ENCODE results near the gene SETD3. TPM values are rescaled to one million over a fixed set of nuclear protein-coding genes. Genes with fewer than 3 reads are reported as not detected.

Gene SETD3
- total RNA-seq, 1 donor from 2014 or later = 47.7 TPM

GRCh38 chr14:99497894-99498293 lies 17.2 kb upstream of the SETD3 start:
- Mint-ChIP-seq H3K4me1 (no peaks in the 10 kb centered on the region), H3K27ac (no peak overlapping the region), H3K27me3 (ENCODE audit: low read depth) (no peaks in the 10 kb centered on the region), H3K36me3 (peaks cover 30% of the 10 kb centered on the region), H3K9me3 (no peaks in the 10 kb centered on the region), H3K4me3 (no peak overlapping the region)
- no peak for DNase-seq (ENCODE audit: low spot score in 2 of 2, unreplicated experiment in 2 of 2)
- no peak for TF ChIP-seq CTCF (IDR thresholded peaks at IDR 0.05; ENCODE audit: unreplicated experiment)

- no peaks in the 10 kb centered on the region for H3K27me3 Mint-ChIP-seq (ENCODE audit: low read depth)
- no peaks in the 10 kb centered on the region for H3K4me1 Mint-ChIP-seq
- TF ChIP-seq CTCF (IDR thresholded peaks at IDR 0.05; ENCODE audit: unreplicated experiment) = no peak
- H3K9me3 Mint-ChIP-seq = no peaks in the 10 kb centered on the region
- DNase-seq (ENCODE audit: low spot score in 2 of 2, unreplicated experiment in 2 of 2) = no peak
- H3K36me3 Mint-ChIP-seq = peaks cover 29% of the 10 kb centered on the region
- no peak overlapping the region for H3K27ac Mint-ChIP-seq
- H3K4me3 Mint-ChIP-seq = no peak overlapping the region
Measured at GRCh38 chr14:99497341-99497740, 16.7 kb upstream of the SETD3 start.

GRCh38 chr14:99484106-99484505 lies 3.4 kb upstream of the SETD3 start:
- no peak for TF ChIP-seq CTCF (IDR thresholded peaks at IDR 0.05; ENCODE audit: unreplicated experiment)
- H3K9me3 Mint-ChIP-seq = no peaks in the 10 kb centered on the region
- no peak overlapping the region for H3K27ac Mint-ChIP-seq
- no peaks in the 10 kb centered on the region for H3K27me3 Mint-ChIP-seq (ENCODE audit: low read depth)
- H3K36me3 Mint-ChIP-seq = no peaks in the 10 kb centered on the region
- H3K4me1 Mint-ChIP-seq = peaks cover 30% of the 10 kb centered on the region
- no peak overlapping the region for H3K4me3 Mint-ChIP-seq
- no peak for DNase-seq (ENCODE audit: low spot score in 2 of 2, unreplicated experiment in 2 of 2)

- no peaks in the 10 kb centered on the region for H3K27me3 Mint-ChIP-seq (ENCODE audit: low read depth)
- no peaks in the 10 kb centered on the region for H3K36me3 Mint-ChIP-seq
- no peaks in the 10 kb centered on the region for H3K9me3 Mint-ChIP-seq
- DNase-seq (ENCODE audit: low spot score in 2 of 2, unreplicated experiment in 2 of 2) = no peak
- no peak for TF ChIP-seq CTCF (IDR thresholded peaks at IDR 0.05; ENCODE audit: unreplicated experiment)
- H3K4me1 Mint-ChIP-seq = peaks cover 44% of the 10 kb centered on the region
- H3K27ac Mint-ChIP-seq = peak overlapping the region; percentile 100
- H3K4me3 Mint-ChIP-seq = peak overlapping the region; percentile 98
Measured at GRCh38 chr14:99481745-99482099, 1.1 kb upstream of the SETD3 start.

- Mint-ChIP-seq H3K4me1 (peaks cover 44% of the 10 kb centered on the region), H3K27ac (peak within 1 kb of the TSS; percentile 100), H3K27me3 (ENCODE audit: low read depth) (no peaks in the 10 kb centered on the region), H3K9me3 (no peaks in the 10 kb centered on the region), H3K36me3 (no peaks in the 10 kb centered on the region), H3K4me3 (peak within 1 kb of the TSS; percentile 98)
- no peak for TF ChIP-seq CTCF (IDR thresholded peaks at IDR 0.05; ENCODE audit: unreplicated experiment)
- DNase-seq (ENCODE audit: low spot score in 2 of 2, unreplicated experiment in 2 of 2) = peak; percentile 100
Measured at GRCh38 chr14:99480917-99481744, 472 bp upstream of the SETD3 start, which contains the start of gene CCNK. CCNK (plus strand) TSS chr14:99481409; CDS start chr14:99492678, 11,269 bp downstream.

All from mesothelial cell of epicardium (in vitro differentiated cells).